Right forelimb (tissue), 1 donor: ENCODE data around the gene INSRR.

Experiments
- DNase-seq: peaks from one replicate; pipeline ENCODE4 v3.0.0-alpha.2; 2018

INSRR gene

DNA sequence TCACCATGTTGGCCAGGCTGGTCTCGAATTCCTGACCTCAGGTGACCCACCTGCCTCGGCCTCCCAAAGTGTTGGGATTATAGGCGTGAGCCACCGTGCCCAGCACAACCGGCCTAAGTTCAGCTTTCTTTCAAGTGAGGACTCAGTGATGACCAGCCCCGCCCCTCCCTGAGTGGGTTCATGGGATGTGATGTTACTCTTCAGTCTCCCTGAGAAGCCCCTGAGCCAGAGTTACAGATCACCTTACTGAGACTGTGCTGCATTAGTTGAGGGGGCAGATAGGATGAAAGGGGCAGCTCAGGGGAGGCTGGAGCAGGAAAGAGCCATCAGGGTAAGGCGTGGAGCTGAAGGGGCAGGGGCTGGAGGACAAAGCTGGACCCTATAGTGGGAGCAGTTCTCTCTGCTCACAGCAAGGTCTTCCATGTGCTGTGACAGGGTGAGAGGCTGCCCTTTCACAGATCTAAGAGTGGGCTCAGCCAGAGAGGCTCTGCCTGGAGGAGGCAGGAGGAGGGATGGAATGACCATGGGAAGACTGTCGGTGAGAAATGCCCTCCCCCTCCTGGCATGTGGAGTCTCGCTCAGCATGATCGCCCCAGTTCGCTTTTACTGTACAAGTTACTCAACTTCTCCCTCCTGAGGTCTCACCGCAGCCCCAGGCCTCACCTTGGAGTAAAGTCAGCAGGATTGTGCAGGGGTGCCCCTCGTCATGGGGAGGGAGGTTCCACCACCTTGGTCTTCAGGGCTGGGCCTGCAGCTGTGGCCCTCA is 55.6 kb downstream of the INSRR start:
- DNase-seq = no peak

DNA sequence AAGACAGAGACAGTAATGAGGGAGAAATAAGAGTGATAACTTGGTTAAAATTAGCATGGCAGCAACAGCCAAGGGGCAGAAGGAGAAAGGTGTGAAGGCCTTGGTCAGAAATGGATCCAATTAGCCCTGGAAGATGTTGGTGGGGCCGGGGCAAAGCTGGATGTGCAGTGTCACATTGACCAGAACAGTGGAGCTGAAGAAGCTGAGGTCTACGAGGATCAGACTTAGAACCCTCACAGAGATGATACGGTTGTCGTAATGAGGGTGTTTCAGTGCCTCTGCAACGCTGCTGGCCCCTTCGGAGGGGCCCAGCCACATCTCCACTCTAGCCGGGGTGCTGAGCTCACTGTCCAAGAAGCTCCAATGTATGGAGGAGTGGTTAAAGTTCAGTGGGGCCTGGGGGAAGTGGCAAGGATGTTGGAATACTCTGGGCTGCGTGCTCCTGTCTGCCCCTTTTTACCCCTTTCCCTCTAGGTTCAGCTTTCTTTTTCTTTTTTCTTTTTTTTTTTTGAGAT is 56.4 kb downstream of the INSRR start:
- no peak for DNase-seq

GRCh38 chr1:156801409-156802121 is 57.4 kb downstream of the INSRR start:
- no peak for DNase-seq

DNA sequence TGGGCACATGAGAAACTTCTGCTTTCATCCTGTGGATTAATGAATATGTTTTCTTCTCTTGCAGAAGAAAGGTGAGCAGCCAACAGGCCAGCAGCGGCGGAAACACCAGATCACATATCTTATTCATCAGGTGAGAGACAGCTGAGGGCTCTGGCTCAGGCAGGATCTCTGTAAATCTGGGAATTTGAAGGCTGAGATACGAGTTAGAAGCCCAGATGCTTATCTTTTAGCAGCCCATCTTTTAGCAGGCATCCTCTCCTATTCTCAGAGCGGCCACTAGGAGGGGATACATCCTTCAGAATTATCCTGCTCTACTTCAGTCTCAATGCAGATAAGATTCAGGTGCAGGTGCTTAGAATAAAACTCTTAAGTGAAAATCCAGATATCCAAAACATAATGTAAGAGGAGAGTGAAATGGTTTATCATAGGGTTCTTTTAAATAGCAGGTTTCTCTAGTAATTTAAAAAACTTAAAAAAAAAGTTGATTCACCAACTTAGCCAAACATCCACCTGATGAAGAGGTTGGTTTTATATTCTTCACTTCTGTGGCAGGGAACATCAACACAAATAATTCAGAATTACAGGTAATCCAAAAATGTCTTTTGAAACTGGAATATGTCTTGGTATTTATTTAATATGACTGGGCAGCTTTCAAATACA is 61.6 kb downstream of the INSRR start:
- no peak for DNase-seq

DNA sequence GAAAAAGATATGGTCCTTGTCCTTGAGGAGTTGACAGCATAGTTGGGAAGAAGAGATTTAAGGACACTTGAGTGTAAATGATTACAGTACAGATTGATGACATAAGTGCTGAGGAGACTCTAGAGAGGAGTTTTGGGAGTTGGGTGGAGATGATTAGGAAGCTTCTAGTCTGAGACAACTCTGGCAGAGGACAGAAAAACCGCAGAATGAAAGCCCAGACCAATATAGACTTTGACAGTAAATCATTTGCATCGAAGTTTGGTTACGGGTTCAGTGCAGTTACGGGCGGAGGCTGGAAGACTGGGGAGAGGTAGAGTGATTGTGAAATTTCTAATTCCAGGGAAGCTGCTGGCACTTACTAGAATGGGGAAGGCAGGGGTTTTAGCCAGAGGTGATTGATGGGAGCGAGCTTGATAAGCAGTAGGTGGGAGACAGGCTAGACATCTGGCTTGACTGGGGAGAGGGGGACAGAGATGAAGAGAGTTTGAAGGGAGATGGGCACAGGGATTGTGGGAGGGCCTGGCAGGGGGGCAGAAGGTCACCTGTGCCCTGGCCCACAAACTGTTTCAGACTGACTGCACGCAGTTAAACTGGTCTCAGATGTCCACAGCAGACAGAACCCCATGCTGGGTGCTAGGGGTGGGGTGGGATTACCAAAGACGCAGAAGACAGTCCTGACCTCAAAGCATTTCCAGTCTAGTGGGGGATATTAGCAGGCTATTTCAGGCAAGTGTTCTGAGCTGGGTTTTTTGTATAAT is 62.4 kb downstream of the INSRR start:
- no peak for DNase-seq

- no peak for DNase-seq
Measured at GRCh38 chr1:156795787-156796186, 63.1 kb downstream of the INSRR start.

GRCh38 chr1:156795374-156795733 is 63.6 kb downstream of the INSRR start:
- no peak for DNase-seq

DNA sequence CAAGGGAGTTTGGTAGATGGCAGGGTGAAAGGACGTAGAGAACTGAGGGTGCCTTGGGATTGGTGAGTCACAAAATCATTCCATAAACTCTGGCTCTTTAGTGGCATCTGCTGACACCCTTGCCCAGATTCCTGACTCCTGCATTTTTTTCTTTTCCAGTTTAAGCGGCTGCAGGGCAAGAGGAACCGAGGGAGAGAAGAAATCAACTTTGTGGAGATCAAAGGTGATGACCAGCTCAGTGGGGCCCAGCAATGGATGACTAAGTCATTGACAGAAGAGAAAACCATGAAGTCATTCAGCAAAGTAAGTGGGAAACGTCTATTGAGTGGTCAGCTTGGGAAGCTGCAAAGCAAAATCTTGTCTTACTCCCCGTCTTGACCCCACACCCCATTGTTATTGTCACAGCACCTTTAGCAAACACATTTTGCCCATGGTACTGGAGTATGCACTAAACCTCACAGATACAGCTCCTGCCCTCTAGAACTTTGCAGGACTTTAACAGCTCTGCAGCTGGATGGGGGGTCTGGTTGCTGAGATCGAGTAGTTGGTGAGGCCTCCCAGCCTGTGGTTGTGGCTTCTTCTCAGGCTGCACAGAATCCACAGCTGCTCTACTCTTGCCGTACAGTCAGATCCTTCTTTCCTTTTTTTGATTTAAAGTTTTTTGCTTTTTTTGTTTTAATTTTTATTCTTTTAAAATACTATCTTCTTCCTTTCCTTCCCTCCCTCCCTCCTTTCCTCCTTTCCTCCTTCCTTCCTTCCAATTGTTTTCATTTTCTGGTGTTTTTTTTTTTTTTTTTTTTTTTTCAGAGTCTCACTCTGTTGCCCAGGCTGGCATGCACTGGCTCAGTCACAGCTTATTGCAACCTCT is 64.2 kb downstream of the INSRR start:
- no peak for DNase-seq
